CD4-positive, alpha-beta T cell treated with Interferon gamma for 1 hour (primary cell): Measurements from ENCODE around the gene INSIG1.

Experiments
- DNase-seq: peaks from one replicate; pipeline ENCODE4 v3.0.0-alpha.2; 2020

Gene INSIG1

DNA sequence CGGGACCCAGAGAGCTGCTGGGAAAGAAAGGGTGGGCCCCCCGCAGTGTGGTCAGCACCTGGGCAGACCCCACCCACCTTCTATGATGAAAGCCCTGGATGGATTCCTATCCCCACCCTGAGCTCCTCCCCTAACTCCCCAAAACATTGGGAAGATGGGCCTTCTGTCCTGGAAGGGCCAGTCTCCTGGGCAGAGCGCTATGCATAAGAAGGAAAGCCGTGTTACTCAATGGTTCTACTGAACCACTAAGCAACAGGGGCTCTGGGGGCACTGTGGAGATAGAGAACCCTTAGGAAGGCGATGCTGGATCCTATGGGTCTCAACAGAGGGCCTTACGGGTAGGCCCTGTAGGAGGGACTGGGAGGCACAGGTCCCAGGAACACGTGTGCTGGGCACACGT is 30.7 kb upstream of the INSIG1 start:
- DNase-seq, result no peak

DNA sequence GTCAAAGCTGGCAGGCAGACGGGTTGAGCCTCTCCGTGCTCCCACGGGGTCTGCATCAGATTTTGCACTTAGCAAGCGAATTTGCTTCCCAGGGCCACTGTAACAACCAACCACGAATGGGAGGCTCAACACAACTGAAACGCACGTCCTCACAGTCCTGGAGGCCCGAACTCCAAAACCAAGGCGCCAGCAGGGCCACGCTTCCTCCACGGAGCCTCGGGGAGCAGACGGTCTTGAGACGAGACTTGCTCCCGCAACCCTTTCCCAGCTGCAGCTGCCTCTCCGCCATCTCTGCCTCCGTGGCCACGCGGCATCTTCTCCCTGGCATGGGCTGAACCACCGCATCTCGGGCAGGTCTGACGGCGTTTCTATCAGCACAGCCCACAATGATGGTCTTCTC is 30.2 kb upstream of the INSIG1 start:
- no peak for DNase-seq

DNA sequence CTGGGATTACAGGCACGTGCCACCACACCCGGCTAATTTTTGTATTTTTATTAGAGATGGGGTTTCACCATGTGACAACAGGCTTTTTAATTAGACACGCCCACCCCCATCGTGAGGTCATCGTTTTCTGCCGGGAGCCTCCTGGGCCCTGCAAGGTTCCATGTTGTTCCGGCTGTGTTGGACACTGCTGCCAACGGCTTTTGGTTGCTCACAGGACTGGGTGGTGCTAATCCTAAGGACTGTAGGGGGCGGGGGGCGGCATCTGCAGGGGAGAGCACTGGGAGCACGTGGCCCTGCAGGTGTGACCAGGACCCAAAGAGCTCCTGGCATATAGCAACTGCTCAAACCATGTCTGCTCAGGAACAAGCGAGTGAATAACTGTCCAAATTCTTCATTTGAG is 29.5 kb upstream of the INSIG1 start:
- DNase-seq, result no peak

DNA sequence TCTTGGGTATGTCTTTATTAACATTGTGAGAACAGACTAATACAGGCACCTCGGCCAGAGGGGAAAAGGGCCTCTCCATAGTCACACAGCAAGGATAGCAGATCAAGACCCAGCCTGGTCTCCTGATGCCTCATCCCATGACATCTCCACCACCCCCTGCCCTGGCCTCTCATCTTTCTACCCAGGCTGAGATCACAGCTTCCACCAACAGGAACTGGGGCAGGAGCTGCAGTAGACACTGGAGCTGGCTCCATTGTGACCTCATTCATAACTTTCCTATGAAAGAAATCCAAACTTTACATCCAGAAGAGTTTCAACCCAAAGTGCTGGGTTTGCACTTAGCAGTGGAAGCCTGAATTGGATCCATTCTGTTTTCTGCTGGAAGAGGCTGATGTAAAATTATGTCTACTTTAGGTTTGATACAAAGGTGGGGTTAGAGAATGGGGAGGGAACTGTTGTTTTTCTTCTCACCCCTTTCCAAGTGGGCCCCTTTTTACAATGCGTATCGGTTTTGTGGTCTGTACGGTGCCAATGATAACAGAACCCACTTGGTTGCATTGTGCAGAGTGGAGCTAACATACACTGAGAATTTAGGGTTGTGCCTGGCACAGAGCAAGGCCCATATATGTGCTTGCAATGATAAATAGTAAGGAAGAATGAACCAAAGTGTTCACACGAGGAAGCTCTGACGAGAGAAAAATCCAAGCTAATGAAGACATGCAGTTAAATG is 28.6 kb upstream of the INSIG1 start:
- DNase-seq, result no peak

DNA sequence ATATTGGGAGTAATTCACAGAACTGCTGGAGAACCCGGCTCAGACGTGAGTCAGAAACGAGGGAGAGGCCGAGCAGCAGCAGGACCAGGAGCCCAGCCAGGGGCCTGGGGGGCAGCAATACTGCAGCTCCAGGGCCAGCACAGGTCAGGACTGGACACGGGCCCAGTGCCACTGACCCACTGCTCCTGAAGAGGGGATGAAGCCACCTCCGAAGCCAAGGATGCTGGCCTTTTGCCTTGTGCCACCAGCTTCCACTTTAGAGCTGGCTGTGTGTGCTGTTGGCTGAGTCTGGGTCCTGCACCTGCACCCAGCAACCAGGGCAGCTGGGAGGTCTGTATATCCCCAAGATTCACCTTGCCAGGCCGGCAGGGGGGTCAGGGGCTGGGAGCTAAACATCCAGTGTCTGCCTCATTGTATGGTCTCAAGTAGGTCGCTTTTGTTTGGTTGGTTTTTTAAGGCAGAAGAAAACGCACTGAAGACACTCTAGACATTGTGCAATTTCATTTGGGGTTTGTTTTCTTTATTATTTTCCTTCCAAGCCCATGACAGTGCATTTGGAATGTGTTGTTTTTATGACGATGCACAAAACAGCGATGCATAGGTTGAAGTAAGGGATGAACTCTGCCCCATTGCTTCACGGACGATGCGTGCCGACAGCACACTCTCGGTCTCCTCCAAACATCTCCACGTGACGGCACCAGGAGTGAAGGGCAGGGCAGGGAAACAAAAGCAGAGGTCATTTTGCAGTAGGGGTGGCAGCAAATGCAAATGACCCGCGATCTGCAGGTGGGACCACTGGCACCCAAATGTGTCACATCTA is 27.7 kb upstream of the INSIG1 start:
- DNase-seq, result no peak

DNA sequence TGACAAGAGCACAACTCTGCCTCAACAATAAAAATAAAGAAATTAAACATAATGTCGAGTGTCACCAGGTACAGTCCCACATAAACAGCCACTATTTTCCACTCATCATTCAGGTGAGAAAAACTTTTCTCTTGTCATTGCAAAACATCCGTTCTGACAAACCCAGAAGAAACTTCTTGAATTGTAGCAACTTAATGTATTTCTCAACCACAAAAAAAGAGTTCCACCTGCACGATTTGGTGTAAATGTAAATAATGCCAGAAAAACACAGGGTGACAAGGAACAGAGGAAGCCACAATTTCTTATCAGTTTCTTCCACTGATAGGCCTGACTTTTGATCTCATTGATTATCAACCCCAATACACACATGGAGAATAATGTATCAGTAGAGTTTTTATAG is 26.8 kb upstream of the INSIG1 start:
- no peak for DNase-seq

DNA sequence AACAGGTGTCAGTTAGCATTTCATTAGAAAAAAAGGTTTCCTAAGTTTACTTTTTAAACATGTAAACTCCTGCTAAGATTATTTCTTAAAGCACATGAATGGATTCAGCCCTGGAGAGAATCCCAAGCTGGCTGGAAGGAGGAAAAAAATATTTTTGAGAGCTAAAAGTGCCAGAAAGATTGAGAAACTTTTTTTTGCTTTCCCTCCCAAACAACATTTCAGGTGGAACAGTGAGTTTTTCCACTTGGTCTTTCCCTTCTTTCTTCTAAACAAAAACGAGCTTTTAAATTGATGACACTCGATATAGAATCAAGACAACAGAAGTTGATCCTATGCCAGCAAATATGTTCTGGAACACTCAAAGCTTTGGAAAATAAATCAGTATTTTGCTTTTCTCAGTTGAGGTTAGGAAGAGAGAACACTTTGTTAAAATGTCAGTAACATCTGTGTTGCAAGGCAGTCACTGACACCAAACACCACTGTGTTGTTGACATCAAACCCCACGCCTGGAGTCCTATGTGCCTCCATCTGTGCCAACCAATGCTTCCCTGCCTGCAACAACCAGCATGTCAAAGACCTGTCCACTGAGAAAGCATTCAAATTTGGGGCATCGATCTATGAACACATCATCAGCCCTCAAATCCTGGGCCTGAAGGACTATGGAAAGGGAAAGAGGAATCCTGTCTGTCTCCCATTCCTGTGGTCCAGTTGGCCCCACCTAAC is 22.9 kb upstream of the INSIG1 start:
- DNase-seq, result no peak

DNA sequence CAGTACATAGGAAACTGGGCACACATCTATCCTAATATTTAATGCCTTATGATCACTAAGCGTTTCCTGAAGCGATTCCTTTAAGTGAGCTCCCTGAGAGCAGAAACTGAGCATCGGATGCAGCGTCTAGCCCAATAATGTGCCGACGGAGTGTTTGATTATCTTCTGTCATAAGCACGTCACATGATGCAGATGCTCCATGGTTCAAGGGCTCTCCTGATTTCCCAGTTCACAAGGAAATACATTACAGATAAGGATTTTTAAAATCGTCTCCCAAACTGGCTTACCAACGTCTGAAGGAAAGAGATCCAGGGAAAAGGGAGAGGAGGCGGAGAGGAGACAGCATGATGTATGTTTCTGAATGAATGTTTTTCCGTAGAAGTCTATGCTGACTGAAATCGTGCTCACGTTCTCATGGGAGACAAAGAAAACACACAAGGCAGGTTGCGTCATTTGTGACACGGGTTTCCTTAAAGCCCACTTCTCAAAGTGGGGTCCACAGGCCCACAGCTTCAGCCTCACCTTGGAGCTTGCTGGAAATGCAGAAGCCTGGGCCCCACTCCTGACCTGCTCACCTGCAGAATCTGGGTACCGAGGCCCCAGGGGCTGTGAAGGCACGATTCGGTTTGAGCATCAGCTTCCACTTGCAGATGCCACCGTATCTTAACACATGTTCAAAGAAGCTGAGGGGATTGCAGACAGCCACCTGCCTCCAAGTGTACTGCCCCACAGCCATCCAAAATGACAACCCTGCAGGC is 21.5 kb upstream of the INSIG1 start:
- no peak for DNase-seq

DNA sequence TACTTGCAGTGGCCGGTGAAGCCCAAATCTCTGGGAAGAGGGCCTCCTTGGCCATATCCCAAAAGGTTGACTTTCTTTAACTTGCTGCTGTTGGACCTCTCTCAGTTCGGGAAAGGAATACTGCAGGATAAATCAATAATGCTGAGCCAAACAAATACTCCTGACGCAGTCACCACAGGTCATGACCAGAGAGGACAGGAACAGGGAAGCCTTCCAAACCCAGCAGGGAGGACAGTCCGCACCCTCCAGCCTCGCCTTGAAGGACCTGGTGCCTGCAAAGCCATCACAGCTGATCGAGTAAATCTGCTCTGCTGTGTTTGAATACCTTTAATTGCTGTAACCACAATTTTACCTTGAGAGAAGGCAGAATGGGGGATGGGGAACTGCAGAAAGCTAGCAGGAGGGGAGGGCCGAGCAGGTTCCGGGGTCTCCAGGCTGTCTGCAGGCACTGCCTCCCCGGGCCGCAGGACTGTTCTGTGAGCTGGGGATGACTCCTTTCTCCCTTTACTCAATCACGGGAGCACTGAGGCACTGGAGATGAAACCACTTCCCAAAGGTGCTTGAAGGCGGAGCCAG is 20.8 kb upstream of the INSIG1 start:
- no peak for DNase-seq

DNA sequence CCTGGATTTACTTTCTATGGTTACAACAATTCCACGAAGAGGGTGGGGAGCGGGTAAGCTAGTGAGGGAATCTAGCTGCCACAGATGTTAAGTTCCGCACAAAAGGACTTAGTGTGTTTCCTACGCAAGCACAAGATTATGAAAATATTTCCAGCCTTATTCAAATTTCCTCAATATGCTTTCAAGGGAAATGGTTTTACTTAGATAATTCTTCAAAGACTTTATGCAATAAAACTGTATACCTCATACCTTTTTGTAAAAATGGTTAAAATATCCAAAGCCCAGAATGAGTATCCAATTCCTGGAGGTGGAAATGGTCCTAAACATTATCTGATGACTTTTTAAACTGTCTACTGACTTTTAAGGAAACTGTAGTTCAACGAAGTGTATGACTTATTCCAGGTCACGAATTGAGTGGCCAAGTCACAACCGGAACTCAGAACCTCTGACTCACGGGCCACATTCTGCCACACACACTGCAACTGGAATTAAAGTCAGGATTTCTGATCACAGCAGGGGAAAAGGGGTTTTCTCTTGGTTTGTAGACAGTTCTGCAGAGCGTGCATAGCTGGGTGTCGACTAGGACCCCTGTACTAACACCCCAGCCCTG is 20.2 kb upstream of the INSIG1 start:
- no peak for DNase-seq

DNA sequence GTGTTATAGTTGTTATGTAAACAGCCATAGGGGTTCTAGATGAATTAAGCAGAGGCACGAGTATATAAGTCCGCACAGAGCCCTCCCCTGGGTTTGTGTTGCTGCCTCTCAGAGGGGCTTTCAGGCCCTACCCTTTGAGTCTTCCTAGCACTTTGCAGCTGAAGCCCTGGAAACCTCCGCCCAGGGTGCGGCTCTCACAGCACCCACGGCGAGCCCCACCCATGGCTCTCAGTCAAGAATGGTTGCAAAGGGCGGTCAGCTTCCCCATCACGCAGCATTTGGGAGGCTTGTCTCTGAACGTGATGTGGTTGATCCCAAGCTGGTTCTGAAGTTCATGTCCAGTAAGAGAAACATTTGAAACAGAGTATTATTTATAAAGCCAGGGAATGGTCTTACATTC is 18.8 kb upstream of the INSIG1 start:
- no peak for DNase-seq

DNA sequence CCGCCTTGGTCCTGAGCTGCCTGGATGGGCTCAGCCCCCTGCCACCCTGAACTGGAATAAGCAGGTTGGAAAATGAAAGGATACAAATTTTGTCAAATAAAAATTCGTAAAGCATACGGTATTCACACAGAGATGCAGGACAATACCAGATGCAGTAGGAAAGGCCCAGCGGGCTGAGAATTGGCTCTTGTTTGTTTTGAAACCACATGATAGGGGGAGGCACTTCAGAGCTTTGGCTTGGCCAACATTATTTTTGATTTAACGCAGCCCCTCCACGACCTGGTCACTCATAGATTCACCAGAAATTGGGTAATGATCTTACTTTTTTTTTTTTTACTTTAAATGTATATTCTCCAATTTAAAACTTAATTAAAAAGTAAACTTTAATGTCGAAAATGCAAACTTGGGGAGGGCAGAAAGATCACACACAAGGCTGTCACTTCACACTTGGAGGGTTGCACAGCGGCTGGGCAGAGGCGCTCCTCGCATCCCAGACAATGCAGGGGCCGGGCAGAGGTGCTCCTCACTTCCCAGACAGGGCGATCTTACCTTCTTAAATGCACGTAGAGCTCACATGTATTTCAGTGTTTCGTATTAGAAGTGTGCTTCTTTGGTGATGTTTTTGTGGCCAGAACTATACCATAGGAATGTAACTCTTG is 17.8 kb upstream of the INSIG1 start:
- DNase-seq, result no peak

DNA sequence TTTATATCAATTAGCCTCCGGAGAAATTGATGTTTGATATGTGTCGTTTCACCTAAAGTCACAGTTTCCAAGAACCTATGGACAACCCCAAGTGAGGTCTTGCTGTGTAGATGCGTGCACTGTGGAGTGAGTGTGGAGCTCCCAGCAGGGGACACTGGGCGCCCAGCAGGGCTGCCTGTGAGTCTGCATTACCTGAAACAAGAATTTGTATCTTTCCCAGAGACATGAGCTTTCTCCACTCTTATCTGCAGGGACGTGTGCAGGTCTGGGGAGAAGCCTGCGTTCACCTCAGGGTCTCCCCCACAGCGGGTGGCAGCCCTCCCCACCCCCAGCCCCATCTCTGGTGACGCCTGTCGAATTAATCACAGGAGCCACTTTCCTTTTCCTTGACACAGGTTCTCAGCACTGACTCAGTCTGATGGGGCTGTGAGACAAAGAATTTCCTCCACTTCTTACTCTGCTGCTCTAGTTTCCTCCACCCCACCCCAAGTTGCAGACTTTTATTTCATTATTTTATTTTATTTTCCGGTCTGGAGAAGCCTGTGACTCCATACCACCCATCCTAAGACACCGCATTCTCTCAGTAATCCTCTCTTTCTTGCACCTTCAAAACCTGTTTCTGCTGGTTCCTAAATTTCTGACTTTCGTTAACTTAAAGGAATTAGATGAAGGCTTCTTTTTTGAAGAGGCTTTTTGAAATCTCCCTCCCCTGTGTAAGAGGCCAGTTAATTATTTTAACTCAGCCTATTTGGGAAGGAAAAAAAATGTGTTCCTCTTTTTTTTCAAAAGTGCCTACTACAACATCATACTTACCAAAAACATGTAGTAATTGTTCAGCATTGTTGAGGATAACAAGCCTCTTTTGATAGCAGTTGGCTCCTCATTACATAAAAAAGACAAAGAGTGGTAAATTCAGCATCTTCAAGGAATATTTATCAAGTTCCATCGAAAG is 17.0 kb upstream of the INSIG1 start:
- no peak for DNase-seq

DNA sequence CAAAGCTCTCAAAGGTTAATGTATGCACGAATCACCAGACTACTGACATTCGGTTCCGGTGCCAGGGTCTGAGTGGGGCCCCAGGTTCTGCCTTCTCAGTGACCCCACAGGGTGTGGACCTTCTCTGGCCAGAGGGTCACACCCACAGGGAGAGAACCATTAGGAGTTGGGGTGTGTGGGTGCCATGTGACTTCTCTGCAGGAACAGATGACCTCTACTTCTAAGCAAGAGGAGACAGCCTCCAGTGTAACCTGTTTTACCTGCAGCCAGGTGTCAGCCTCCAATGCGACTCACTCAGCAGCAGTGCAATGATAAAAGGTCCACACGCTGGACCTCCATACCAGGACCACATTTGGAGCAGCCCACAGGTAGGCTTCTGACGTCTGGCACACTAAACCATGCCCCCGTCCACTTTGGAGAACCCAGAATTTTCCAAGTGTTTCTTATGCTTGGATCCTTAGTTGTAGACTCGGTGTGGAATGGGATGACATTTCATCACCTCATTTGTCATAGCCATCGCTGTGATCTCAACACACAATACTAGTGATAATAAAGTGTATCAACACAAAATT is 16.2 kb upstream of the INSIG1 start:
- peak; percentile 40 for DNase-seq

DNA sequence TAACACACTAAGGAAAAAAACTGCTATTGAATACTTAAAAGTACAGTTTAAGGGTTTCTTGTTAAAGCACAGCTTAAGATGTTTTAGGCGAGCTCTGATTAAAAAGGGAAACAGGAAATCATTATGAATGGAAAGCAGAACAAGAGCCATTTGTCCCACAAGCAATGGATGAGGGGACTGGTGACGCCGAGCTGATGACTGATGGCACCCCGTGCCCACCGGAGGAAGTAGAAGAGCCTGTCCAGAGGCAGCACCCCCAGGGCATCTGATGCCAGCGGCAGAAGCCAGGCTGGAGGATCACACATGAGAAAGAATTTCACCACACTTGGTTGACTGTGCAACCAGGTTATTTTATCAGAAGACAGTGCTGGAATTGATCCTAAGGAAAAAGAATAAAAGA is 15.0 kb upstream of the INSIG1 start:
- DNase-seq, result peak; percentile 50

DNA sequence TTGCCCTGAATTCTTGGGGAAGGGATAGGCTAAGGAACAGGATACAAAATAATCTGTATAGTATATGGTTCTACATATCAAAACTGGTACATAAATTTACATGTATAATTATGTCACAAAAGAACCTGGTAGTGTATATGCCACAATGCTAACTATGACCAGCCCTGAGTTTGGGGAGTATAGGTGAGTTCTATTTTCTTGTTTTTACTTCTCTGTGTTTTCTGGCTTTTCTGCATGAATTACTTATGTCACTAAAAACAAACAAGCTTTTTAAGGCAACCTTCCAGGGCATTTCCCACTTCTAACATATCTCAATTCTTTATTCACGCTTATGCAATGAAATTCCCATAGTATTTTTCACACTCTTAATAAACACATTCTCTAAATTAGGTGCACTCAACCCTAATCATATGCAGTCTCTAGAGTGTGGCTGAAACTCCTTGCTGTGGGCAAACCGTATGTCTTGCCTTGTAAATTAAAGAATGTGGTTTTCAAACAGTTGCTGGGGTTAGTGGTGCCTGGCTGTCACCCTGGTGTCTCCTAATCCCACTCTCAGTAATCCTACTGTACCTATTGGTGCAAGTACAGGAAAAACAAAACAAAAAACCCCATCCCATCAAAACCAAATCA is 14.0 kb upstream of the INSIG1 start:
- no peak for DNase-seq

DNA sequence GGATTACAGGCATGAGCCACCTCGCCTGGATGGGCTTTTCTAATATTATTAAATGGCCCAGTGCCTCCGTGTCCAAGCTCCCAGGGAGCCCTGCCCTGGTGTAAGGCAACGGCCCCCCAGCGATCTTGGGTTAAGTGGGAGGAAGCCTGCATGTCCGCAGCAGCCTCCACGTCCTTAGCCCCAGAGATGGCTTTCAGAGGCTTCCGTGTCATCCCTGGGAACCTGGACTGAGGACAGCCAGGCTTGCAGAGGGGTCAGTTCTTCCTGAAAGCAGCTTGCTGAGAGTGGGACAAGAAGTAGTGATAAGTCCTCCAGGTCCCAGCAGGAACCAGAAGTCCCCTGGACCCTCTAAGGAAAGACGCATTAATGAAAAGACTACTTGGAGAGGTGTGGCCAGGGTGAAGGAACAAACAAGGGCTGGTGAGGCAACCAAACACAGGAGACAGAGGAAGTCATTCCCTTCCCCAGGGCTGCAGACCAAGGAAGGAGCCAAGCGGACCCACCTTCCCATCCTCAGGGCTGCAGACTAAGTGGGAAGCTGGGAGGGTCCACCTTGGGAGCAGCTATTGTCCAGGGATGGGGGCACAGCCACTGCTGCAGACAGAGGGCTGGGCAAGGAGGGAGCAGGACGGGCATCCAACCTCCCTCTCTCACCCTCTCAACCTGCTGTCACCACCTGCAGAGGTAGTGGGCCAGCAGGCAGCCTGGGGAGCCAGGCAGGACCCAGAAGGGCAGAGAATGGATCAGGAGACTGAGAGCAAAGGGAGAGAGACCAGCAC is 13.0 kb upstream of the INSIG1 start:
- DNase-seq, result no peak

DNA sequence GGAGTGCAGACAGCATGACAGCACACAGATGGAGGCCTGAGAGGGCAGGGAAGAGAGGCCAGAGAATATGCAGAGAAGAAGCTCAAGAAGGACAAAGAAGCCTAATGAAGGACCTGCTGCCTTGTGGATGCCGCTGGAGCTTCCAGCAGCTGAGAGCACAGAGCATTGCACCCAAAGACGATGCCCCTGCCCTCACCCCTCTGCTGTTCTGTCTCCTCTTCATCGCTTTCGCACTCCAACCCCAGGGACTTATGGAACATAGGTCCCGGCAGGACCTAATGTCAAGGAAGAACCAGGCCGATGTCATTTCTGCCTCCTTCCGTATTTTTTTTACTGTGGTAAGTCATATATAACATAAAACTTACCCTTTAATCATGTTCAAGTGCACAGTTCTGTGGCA is 12.3 kb upstream of the INSIG1 start:
- no peak for DNase-seq

DNA sequence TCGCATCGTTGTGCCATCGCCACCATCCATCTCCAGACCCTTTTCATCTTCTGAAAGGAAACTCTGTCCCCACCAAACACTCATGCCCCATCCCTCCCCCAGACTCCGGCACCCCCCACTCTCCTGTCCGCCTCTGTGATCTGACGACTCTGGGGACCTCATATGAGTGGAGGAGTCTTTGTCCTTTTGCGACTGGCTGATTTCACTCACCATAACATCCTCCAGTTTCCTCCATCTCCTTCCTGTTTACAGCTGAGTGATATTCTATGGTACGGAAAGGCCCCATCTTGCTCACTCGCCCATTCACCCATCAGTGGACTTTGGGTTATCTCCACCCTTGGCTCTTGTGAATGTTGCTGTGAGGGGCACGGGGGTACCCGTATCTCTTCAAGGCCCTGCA is 11.8 kb upstream of the INSIG1 start:
- DNase-seq, result no peak
